Measurements from ENCODE around the gene MRPS25.
A peak's percentile ranks its signal among the peaks of the same experiment; 100 is the strongest.

Gene MRPS25

DNA sequence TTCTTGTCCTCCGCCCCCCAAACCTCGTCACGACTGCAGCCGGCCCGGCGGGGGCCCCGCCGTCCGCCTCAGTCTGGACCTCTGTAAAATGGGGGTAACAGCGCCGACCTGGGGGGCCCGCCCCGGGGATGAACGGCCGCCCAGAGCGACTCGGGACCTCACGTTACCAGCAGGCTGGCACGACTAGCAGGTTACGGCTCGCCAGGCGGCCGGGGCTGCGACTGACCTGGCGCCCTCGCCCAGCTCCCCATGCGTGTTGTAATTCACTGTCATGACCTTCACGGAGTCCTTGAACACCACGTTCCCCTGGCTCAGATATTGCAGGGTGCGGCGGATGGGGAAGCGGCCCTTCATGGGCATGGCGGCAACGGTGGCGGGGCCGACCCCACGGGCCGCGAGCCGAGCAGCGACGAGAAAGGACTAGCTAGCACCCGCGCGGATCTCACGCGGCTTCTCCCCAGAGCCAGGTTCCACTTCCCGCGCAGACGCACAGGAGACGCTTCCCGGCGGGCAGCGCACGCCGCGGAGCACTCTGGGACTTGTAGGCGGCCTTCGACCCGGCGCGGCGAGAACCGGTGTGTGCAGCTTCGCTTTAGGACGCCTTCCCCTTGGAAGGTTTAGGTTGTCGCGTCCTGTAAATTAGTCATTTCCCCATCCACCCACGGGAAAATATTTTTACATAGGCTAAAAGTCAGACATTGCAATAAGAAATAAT, at the start of gene MRPS25:
Gene MRPS25, minus strand, starts transcription at position 481 of the 715 bp plus-strand sequence. Its CDS starts 121 bp downstream, at position 360.
- FAIRE-seq: peak; percentile 91
- DNase-seq (ENCODE audit: insufficient read length, low spot score): peak; percentile 96

DNA sequence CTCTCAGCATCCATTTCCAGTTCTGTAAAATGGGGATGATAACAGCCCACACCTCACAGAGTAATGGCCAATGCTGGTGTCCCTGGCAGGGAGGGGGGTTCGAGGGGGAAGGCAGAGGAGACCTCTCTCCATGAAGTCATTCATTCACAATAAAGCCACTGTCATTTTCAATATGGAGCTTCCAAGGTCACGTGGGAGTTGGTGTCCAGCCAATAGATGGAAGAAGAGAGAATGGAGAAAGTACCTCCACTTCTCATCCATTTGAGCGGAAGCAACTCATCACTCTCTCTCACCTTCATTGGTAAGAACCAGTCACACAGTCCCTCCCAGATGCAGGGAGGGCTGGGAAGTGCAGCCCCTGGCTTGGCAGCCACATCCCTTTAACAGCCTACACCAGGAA, 48.8 kb upstream of the MRPS25 start:
- DNase-seq (ENCODE audit: insufficient read length, low spot score) (no peak), FAIRE-seq (no peak)

GRCh38 chr3:15113471-15113870, 48.4 kb upstream of the MRPS25 start:
- DNase-seq (ENCODE audit: insufficient read length, low spot score): no peak
- no peak for FAIRE-seq

DNA sequence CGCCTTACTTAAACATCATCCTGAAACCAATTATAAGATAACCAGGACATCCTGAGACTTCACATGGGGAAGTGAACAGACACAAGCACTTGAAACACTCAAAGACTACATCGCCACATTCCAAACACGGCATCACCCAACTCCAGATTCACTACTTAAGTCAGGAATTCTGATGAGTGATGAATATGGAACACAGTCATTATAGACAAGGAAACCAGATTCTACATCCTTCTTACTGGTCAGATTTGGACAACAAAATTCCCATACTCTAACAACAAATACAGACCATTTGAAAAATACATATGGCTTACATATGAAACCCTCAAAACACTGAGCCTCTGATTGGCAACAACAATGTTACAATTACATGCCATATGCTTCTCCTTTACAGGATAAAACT, 46.9 kb upstream of the MRPS25 start:
- DNase-seq (ENCODE audit: insufficient read length, low spot score) (no peak), FAIRE-seq (no peak)

DNA sequence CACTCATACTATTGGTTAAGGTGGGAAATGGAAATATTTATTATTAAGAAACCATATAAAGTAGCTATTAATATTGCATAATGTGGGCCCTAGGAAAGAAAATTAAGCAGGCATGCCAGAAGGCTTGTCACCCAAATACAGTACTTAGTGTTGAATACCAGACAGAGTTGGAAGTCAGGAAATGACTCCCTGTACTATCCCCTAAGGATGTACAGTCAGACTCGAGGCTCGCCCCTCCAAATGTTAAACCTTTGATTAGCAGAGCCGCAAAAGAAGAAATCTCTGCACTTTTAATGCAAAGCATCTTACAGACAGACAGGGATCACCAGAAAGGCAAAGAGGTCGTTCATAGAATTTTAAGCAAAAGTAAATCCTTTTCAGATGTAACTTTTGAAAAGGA, 45.1 kb upstream of the MRPS25 start:
- FAIRE-seq: no peak
- DNase-seq (ENCODE audit: insufficient read length, low spot score): no peak

- DNase-seq (ENCODE audit: insufficient read length, low spot score) (no peak), FAIRE-seq (no peak)
These were observed 43.8 kb upstream of the MRPS25 start for GRCh38 chr3:15108869-15109268.

GRCh38 chr3:15108082-15108545, 43.0 kb upstream of the MRPS25 start:
- no peak for FAIRE-seq
- DNase-seq (ENCODE audit: insufficient read length, low spot score): peak; percentile 58

DNA sequence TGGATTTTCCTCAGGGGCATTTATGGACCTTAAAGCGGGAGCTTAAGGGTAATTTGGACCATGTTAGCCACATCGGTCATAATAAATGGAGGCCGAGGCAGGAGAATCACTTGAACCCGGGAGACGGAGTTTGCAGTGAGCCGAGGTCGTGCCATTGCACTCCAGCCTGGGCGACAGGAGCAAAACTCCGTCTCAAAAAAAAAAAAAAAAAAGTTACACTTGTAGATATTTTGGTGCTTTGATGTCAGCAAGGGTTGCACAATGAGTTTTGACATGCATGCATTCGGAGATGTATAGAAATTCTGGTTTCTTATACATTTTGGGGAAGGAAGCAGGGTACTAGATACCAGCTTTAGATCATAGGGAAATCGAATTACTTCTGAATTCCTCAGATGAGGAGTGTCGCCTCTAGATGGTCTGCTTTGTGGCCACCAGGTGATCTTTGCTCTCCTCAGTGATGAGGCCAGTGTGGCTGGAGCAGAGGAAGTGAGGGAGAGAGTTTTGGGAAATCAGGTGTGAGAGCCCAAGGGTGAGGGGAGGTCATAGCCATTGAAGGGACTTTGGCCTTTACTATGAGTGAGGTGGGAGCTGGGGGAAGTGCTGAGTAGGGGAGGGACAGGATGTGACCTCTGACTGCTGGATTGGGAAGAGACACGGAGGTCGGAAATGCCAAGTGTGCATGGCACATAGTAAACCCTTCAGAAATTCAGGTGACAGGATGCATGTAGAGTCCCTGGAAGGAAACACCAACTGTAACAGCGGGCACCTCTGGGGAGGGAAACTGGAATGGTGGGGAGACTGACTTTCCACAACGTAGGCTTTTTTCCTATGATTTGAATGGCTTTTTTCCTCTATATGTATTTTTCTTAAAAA, 42.2 kb upstream of the MRPS25 start:
- DNase-seq (ENCODE audit: insufficient read length, low spot score): no peak
- no peak for FAIRE-seq

DNA sequence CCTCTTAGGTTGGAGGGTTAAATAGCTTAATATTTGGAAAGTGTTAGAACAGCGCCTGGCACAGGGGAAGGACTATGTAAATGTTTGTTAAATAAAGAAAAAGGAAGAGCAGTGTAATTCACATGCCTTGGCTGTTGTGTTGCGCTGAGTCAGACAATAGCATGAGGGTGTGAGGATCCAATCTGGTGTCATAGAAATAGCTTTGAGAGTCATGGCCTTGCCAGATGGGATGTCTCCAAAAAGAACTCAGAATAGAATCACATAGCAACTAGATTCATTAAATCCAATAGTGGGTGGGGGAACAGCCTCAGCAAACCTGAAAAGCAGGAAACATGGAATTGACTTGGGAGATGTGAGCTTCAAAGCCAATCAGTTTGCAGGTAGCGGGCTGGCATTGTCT, 37.7 kb upstream of the MRPS25 start:
- no peak for DNase-seq (ENCODE audit: insufficient read length, low spot score)
- FAIRE-seq: no peak

GRCh38 chr3:15102256-15102655, 37.1 kb upstream of the MRPS25 start:
- DNase-seq (ENCODE audit: insufficient read length, low spot score) (no peak), FAIRE-seq (no peak)

DNA sequence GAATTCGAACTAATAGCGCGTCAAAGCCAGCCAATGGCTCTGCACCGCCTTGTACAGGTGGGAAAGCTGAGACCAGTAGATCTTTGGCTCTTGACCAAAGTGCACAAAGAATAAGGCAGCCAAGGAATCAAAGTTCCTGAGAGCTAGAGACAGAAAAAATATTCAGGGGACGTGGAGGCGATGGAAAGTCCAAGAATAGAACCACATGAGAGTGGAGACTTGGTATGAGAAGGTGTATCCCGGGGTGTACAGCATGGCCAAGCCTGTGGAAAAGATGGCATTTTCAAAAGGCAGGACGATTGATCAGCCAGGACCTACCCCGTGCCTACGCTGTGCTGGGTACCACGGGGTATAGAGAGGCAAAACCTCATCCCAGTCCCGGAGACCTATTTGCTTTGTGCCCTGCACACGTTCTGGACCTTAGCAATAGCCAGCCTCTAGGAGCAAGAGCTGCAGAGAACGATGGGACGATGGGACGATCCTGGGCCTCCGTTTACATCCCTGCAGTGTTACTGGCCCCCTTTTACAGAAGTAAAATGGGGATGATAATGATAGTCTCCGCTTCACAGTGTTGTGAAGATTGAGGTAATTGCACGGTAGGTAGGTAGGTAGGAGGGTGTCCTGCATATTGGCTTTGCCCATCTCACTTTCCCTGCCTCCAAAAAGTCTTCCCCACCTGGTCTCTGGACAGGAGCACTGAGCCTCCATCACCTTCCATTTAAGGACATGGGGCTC, 34.4 kb upstream of the MRPS25 start:
- DNase-seq (ENCODE audit: insufficient read length, low spot score) (no peak), FAIRE-seq (no peak)

DNA sequence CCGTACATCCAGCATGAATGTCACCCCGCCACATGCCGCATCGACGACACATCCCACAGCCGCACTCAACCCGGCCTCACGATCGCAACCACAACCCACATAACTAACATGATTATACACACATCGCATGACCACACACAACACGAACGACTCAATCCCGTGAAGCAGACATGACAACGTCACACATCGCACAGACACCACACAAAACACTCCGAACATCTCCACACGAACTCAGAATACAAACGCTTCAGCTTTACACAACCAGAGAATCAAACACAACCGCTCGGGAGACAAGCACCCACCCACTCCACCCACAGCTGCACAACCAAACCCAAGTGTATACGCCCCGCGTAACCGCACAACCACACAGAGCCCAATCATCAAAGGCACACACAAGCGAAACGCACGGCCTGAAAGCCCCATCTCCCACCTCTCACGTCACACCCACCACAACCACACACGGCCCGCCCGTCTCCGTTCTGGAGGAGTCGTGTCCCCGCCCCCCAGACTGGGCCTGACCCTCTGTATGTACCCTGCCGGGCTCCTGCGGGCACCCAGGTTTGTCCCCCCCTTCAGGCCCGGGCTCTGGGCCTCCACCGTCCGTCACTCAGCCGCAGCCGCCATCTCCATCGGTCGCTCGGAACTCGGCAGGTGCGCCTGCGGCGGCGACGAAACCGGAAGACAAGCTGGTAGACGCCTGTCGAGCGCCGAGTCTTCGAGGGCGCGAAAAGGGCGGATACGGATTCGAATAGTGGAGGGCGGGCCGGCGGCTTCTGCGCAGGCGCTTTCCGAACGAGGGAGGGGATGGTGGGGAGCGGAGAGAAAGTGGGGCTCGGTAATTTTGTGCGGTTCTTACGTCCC, 33.6 kb upstream of the MRPS25 start, which contains the start of gene RBSN:
Gene RBSN, minus strand, starts transcription at position 646 of the 861 bp plus-strand sequence. CDS start 3,028 bp downstream, outside the sequence.
- peak; percentile 76 for DNase-seq (ENCODE audit: insufficient read length, low spot score)
- FAIRE-seq: peak; percentile 93

DNA sequence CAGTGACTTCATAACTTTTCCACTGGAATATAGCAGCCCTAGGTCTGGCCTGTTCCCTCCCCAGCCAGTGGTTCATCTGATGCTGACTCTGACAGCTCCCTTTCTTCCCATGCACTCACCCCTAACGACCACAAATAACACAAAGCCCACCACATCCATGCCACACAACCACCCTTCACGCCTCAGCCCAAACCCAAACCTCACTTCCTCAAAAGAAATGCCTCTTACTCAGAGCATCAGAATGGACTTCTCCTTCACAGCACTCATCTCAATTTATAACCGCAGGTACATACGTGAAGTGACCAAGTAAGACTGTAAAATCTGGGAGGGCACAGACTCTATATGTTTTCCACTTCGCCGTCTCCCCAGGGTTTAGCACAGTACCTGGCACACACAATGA, 32.8 kb upstream of the MRPS25 start:
- DNase-seq (ENCODE audit: insufficient read length, low spot score): no peak
- FAIRE-seq: peak; percentile 53

DNA sequence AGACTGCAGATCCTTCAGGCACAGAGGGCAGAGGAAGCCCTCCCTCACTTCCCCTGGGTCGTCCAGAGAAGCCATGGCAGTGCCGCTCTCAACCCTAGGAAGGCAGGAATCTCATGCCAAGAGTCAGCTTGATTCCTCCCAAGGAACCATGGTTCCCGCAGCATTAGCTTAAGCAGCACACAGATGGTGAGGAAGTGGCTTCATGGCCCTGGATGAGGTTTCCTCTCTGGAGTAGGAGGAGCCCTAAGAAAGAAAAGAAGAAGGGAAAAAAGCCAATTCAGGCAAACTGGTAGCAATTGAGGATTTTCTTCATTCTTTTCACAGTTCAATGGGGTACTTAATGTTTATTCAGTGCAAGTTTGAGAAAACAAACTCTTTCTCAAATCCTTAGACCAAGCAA, 30.9 kb upstream of the MRPS25 start:
- FAIRE-seq (no peak), DNase-seq (ENCODE audit: insufficient read length, low spot score) (no peak)

GRCh38 chr3:15094187-15094875, 29.2 kb upstream of the MRPS25 start:
- FAIRE-seq (no peak), DNase-seq (ENCODE audit: insufficient read length, low spot score) (no peak)

GRCh38 chr3:15092686-15093085, 27.6 kb upstream of the MRPS25 start:
- FAIRE-seq (no peak), DNase-seq (ENCODE audit: insufficient read length, low spot score) (no peak)

DNA sequence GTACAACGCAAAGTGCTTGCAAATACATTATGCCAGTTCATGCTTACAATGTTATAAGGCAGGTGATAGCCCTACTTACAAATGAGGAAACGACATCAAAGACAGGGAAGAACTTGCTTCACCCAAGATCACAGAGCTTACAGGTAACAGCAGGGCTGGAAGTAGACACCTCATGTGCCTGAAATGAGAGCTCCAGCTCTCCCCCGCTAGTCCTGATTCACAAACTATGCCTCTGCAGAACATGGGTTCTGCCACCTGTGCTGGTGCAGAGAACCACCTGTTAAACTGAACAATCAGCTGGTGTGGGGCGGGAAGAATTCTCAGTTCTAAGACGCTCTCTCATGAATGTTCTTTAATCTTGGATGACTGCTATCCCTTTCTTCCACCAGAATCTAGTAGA, 26.5 kb upstream of the MRPS25 start:
- FAIRE-seq (no peak), DNase-seq (ENCODE audit: insufficient read length, low spot score) (no peak)

DNA sequence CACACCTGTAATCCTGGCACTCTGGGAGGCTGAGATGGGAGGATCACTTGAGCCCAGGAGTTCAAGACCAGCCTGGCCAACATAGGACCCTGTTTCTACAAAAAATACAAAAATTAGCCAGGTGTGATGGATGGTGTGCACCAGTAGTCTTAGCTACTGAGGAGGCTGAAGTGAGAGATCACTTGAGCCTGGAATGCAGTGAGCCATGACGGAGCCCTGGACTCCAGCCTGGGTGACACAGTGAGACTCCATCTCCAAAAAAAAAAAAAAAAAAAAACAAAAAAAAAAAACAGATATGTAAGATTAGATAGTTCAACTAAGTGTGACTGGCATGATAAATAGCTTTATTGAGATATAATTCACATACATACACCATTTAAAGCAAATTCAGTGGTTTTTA, 24.1 kb upstream of the MRPS25 start:
- DNase-seq (ENCODE audit: insufficient read length, low spot score) (no peak), FAIRE-seq (no peak)

DNA sequence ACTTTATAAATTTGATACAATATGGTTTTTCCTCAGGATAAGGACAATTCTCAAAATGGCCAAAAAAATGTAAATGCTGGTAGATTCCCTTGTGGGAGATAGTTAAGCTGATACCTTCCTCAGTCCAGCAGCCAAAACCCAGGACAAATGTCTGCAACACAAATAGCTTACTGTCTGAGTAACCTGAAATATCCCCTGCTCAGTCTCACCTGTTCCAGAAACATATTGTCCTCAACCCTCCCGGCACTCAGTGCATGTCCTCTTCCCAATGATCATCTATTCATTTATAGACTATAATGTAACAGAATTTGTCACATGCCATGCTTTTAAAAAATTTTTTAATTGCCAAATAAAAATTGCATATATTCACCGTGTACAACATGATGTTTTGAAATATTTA, 21.6 kb upstream of the MRPS25 start:
- FAIRE-seq (no peak), DNase-seq (ENCODE audit: insufficient read length, low spot score) (no peak)

DNA sequence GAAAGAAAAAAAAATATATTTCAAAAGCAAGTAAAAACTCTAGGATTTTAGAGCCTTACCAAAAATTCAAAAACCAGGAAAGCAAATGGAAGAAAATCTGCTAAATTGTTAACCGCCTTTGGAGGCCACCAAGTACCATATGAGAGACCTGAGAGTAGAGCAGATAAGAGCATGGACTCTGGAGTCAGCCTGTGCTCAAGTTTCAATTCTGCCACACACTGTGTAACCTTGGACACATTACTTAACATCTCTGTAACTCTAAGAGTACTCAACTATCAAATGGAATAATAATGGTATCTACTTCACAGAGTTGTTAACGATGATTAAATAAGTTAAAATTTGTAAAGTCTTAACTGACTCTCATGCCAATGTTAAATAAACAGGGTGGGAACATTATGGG, 21.1 kb upstream of the MRPS25 start:
- FAIRE-seq (no peak), DNase-seq (ENCODE audit: insufficient read length, low spot score) (no peak)
